ENCODE measurements around the gene DPYSL4.

DPYSL4 gene

GRCh38 chr10:132164761-132165278 is 21.9 kb upstream of the DPYSL4 start:
- DNase-seq = no peak

GRCh38 chr10:132165416-132165980 is 21.2 kb upstream of the DPYSL4 start:
- DNase-seq = no peak

- DNase-seq = no peak
These were observed 20.4 kb upstream of the DPYSL4 start for GRCh38 chr10:132166216-132166950.

GRCh38 chr10:132167041-132167674 is 19.6 kb upstream of the DPYSL4 start:
- DNase-seq = no peak

- no peak for DNase-seq
These were observed 18.8 kb upstream of the DPYSL4 start for GRCh38 chr10:132167976-132168375.

- no peak for DNase-seq
These were observed 18.1 kb upstream of the DPYSL4 start for GRCh38 chr10:132168571-132169030.

- no peak for DNase-seq
These were observed 17.6 kb upstream of the DPYSL4 start for GRCh38 chr10:132169031-132169765.

- DNase-seq = no peak
These were observed 16.8 kb upstream of the DPYSL4 start for GRCh38 chr10:132169766-132170560.

GRCh38 chr10:132170561-132171361 is 16.0 kb upstream of the DPYSL4 start:
- DNase-seq = no peak

- no peak for DNase-seq
These were observed 14.4 kb upstream of the DPYSL4 start for GRCh38 chr10:132172091-132173066.

GRCh38 chr10:132173185-132173584 is 13.6 kb upstream of the DPYSL4 start:
- DNase-seq = no peak

GRCh38 chr10:132174237-132174636 is 12.5 kb upstream of the DPYSL4 start:
- no peak for DNase-seq

GRCh38 chr10:132175408-132175807 is 11.3 kb upstream of the DPYSL4 start:
- DNase-seq = no peak

- DNase-seq = no peak
These were observed 10.7 kb upstream of the DPYSL4 start for GRCh38 chr10:132175907-132176581.

GRCh38 chr10:132176623-132177500 is 9.9 kb upstream of the DPYSL4 start:
- DNase-seq = no peak

GRCh38 chr10:132178046-132178445 is 8.7 kb upstream of the DPYSL4 start:
- no peak for DNase-seq

- no peak for DNase-seq
These were observed 7.8 kb upstream of the DPYSL4 start for GRCh38 chr10:132178672-132179545.
